Fibroblast of mammary gland (primary cell): ENCODE data around the gene TMBIM1.

Experiments
- DNase-seq: peaks from one replicate; pipeline ENCODE4 v3.0.0-alpha.2; 2010; ENCODE audit warnings: low read depth
- H3K4me3 ChIP-seq: 2 replicates; pipeline ENCODE4 v1.5.1; 2011; ENCODE audit warnings: low read depth, mild to moderate bottlenecking, low read length, moderate library complexity; ENCODE audit not compliant: control insufficient read depth
- TF ChIP-seq, protein P1 (sequence below): conservative IDR thresholded peaks from 2 replicates; pipeline ENCODE4 v1.5.1; 2011; ENCODE audit warnings: low read depth, low read length, inconsistent platforms; ENCODE audit not compliant: control insufficient read depth, insufficient read depth

Gene TMBIM1

DNA sequence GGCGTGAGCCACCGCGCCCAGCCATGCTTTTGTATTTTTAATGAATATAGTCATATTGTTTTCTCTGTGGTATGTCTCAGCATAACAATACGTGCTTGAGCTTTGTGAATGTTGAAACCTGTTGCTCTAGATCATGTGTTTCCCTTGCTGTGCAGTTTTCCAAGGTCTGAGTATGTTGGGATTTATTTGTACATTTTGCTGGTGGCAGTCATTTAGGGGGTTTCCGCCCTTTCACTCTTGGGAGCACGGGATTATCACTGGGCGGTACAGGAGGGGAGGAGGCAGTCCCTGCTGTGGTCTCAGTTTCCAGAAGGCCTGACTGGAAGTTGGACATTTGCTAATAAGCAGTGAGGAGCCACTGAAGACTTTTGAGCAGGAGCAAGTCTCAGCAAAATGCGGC lies 39.4 kb upstream of the TMBIM1 start:
- TF ChIP-seq, protein P1, sequence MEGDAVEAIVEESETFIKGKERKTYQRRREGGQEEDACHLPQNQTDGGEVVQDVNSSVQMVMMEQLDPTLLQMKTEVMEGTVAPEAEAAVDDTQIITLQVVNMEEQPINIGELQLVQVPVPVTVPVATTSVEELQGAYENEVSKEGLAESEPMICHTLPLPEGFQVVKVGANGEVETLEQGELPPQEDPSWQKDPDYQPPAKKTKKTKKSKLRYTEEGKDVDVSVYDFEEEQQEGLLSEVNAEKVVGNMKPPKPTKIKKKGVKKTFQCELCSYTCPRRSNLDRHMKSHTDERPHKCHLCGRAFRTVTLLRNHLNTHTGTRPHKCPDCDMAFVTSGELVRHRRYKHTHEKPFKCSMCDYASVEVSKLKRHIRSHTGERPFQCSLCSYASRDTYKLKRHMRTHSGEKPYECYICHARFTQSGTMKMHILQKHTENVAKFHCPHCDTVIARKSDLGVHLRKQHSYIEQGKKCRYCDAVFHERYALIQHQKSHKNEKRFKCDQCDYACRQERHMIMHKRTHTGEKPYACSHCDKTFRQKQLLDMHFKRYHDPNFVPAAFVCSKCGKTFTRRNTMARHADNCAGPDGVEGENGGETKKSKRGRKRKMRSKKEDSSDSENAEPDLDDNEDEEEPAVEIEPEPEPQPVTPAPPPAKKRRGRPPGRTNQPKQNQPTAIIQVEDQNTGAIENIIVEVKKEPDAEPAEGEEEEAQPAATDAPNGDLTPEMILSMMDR, result no peak
- no peak overlapping the region for H3K4me3 ChIP-seq
- DNase-seq, result no peak

DNA sequence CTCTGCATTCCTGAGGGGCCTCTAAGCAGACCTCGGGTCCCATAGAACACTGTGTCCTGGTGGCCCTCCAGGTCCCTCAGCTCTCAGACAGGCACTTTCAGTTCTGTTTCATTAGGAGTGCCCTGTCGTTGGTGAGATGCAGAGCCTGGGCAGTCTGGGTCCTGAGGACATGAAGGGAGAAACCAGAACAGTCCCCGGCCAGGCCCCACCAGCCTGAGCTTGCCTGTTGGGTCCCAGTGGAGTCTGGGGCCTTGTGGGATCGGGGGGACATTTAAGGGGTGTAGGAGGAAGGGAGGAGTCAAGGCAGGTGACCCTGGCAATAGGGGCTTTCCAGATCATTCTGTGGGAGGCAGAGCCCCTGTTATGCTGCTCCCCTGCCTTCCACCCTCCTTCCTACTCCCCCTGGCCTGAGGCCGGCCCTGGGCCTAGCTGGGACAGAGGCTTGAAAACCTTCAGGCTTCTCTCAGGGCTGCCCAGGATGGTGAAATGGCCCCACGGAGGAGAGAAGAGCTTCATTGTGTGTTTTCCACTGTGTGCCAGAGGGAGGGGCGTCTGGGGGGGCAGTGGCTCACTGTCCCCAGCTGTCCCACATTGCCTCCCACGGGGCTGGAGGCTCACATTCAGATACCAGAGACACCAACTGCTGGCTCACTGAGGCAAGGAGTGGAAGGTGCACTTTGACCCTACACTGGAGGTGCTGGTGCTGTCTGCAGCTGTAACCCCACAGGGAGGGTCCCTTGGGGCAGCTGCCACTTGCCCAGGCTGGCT lies 37.7 kb upstream of the TMBIM1 start:
- no peak for DNase-seq
- TF ChIP-seq, protein P1, result no peak
- H3K4me3 ChIP-seq, result no peak overlapping the region

DNA sequence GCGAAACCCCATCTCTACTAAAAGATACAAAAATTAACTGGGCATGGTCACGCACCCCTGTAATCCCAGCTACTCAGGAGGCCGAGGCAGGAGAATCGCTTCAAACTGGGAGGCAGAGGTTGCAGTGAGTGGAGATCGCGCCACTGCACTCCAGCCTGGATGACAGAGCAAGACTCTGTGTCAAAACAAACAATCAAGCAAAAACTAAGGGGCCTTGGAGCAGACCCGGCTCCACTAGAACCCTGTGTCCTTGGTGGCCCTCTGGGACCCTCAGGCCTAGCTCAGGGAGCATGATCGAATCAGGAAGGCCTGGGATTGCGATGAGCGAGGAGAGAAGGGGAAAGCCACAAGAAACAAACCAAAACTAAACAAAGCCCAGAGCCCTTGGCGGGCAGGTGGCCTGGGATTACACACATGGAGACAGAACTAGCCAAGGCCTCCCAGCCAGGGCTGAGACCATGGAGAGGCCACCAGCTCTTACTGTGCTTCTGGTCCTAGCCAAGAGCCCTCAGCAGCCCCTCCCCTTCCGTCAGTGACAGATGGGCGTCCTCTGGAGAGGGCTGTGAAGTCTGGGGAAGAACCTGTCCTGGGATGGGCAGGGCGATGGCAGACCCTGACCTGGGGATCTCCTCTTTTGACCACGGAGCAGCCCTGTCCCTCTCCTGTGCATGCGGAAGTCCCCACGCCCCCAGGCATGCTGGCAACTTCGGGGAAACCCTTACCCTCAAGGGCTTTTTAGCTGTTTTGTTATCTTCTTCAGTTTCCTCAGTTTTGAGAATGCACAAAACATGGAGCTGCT lies 36.9 kb upstream of the TMBIM1 start:
- no peak for DNase-seq
- TF ChIP-seq, protein P1, result no peak
- no peak overlapping the region for H3K4me3 ChIP-seq

DNA sequence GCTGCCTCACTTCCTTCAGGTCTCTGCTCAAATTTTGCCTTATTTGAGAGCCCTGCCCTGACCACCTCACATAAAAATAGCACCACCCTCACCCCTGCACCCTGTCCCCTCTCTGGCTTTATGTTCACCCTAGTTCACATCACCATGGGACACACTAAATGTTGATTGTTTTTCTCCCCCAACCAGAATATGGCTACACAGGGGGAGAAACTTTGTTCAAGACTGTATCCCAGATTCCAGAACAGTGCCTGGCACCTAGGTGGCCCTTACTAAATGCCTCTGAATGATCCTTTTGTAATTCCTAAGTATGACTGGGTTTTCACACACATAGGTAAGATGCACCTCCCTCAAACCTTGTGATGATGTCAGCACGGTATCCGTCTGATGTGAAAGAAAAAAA lies 36.0 kb upstream of the TMBIM1 start:
- no peak overlapping the region for H3K4me3 ChIP-seq
- DNase-seq, result no peak
- TF ChIP-seq, protein P1, result no peak

DNA sequence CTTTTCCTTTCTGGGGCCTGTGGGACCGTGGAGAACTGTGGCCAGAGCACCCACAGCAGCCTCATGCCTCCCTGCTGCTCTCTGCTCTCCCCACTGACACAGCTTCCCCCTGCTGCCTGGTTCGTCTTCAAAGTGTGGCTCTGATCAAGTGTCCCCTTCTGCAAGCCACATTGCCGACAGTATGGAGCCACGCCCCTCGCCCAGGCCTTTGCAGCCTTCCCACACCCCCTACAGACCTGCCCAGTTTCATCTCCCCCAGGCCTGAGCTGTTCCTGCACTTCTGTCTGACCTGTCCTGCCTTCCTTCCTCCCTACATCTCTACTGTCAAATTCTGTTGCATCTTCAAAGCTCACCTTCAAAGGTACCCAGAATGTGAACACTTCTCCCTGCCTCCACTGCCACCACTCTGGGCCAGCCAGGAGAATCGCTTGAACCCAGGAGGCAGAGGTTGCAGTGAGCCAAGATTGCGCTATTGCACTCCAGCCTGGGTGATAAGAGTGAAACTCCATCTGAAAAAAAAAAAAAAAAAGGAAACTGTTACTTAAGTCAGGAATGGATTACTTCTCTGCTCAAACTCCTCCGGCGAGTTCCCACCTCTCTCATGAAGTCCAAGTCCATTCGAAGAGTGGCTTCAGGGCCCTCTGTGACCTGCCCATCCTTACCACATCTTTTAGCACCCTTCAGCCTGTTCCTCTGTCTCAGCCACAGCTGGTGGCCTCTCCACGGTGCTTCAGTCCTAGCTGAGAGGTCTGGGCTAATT lies 35.3 kb upstream of the TMBIM1 start:
- no peak overlapping the region for H3K4me3 ChIP-seq
- DNase-seq, result no peak
- TF ChIP-seq, protein P1, result no peak

DNA sequence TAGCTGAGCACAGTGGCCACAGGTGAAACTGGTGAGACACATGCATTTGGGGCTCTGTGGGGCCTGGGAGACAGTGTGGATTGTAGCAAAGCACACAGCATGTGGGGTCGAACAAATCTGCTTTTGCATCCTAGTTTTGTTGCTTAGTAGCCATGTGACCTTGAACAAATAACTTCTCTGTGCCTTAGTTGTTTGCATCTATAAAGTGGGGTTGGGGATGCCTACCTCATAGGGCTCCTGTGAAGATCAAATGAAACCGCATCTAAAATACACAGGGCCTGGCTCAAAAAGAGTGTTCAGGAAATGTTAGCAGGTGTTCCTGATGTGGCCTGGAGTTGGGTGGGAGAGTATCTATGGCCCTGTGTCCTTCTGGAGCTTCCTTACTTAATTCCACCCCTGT lies 34.0 kb upstream of the TMBIM1 start:
- no peak for DNase-seq
- no peak overlapping the region for H3K4me3 ChIP-seq
- TF ChIP-seq, protein P1, result no peak
